HG03095 (cell line): ENCODE data around the gene TTLL9.

Experiments used
- ATAC-seq: cut with Tn5 transposase; IDR thresholded peaks from one replicate; pipeline ENCODE4 v1.9.1; 2021; ENCODE audit warnings: moderate library complexity; ENCODE audit not compliant: unreplicated experiment

The TTLL9 gene

GRCh38 chr20:31877684-31878083, 7.2 kb downstream of the TTLL9 start:
- ATAC-seq: no peak

- ATAC-seq: peak; percentile 70
Measured at GRCh38 chr20:31879143-31879987, 8.9 kb downstream of the TTLL9 start.

- no peak for ATAC-seq
Measured at GRCh38 chr20:31881945-31882344, 11.5 kb downstream of the TTLL9 start.

GRCh38 chr20:31883829-31884228, 13.4 kb downstream of the TTLL9 start:
- no peak for ATAC-seq

- no peak for ATAC-seq
Measured at GRCh38 chr20:31890646-31891045, 20.2 kb downstream of the TTLL9 start.

GRCh38 chr20:31894980-31895675, 24.7 kb downstream of the TTLL9 start:
- ATAC-seq: peak; percentile 97

- ATAC-seq: no peak
Measured at GRCh38 chr20:31896049-31896448, 25.6 kb downstream of the TTLL9 start.

- no peak for ATAC-seq
Measured at GRCh38 chr20:31897541-31897940, 27.1 kb downstream of the TTLL9 start.

GRCh38 chr20:31901615-31902014, 31.2 kb downstream of the TTLL9 start:
- no peak for ATAC-seq

- ATAC-seq: no peak
Measured at GRCh38 chr20:31903627-31904386, 33.4 kb downstream of the TTLL9 start.

- no peak for ATAC-seq
Measured at GRCh38 chr20:31906001-31906400, 35.6 kb downstream of the TTLL9 start.

GRCh38 chr20:31907046-31907445, 36.6 kb downstream of the TTLL9 start:
- ATAC-seq: no peak

- no peak for ATAC-seq
Measured at GRCh38 chr20:31908016-31908415, 37.6 kb downstream of the TTLL9 start.

GRCh38 chr20:31908424-31908823, 38.0 kb downstream of the TTLL9 start:
- ATAC-seq: no peak

GRCh38 chr20:31909253-31910070, 39.0 kb downstream of the TTLL9 start:
- no peak for ATAC-seq

GRCh38 chr20:31910071-31910803, 39.8 kb downstream of the TTLL9 start:
- ATAC-seq: no peak

GRCh38 chr20:31913431-31914157, 43.2 kb downstream of the TTLL9 start:
- no peak for ATAC-seq

- no peak for ATAC-seq
Measured at GRCh38 chr20:31914170-31914569, 43.7 kb downstream of the TTLL9 start.

GRCh38 chr20:31915491-31916280, 45.3 kb downstream of the TTLL9 start:
- ATAC-seq: no peak
